ENCODE data around the gene ARHGAP23. TPM values are rescaled to one million over a fixed set of nuclear protein-coding genes. Genes with fewer than 3 reads are reported as not detected.

The ARHGAP23 gene
- total RNA-seq (152 and 190 TPM in 2 replicates), polyA plus RNA-seq (22.3 and 25.4 TPM in 2 replicates), polyA minus RNA-seq (42.0 and 76.2 TPM in 2 replicates), Bru-seq, nascent RNA (percentile 80 among the genes with signal in this experiment), BruChase-seq, experiment 1, labeled RNA remaining after a 6-hour chase (percentile 93 among the genes with signal in this experiment), BruChase-seq, experiment 2, labeled RNA remaining after a 2-hour chase (percentile 89 among the genes with signal in this experiment)
- 22.9 and 25.3 TPM in 2 replicates for polyA plus RNA-seq (2011; cell fraction: cytosol; rRNA removed)
- polyA plus RNA-seq (2011; cell fraction: nucleus; rRNA removed) = 53.1 and 59.2 TPM in 2 replicates
- 49.6 and 59.2 TPM in 2 replicates for polyA plus RNA-seq (2012)
- polyA minus RNA-seq (2011; cell fraction: cytosol; rRNA and poly(A)+ RNA removed) = 23.5 TPM
- polyA minus RNA-seq (2011; cell fraction: nucleus; rRNA and poly(A)+ RNA removed) = 63.5 and 75.4 TPM in 2 replicates
- long read RNA-seq, full-length matches to known transcripts = 4 of 109 reads
- long read RNA-seq, partial matches to known transcripts = 82 of 109 reads
- long read RNA-seq, other reads (novel, unspliced or antisense) = 23 of 109 reads

GRCh38 chr17:38428112-38428642 lies at the start of gene ARHGAP23:
Gene ARHGAP23, plus strand, starts transcription at chr17:38428464. Its CDS starts 22 bp downstream, at chr17:38428486.
- CTCF ChIA-PET = interaction anchor here (1.0 to 3.8 kb wide), 6 partner anchors 12 to 79 kb away, joined by 3 to 18 read pairs (median 3); no protein-coding TSS in a partner anchor
- H3K9me1 ChIP-seq (replicated peaks; ENCODE audit: control insufficient read depth, extremely low read depth, insufficient read depth, low read length) = no peaks in the 10 kb centered on the region

DNA sequence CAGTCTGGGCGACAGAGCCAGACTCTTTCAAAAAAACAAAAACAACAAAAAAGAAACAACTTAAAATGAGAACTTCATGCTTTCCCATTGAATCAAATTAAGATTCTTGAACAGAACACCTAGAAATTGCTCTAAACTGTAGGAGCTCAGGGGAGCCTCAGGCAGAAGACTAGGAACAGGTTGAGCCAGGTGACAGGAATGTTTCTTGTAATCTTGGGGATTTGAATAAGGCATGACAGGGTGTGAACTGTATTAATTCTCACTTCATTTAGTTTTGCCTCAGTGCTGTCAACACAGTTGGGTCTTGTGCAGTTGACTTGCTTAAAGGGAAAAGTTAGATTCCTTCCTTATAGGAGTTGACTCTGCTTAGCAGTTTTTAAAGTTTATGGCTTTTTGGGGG lies 48.8 kb upstream of the ARHGAP23 start:
- H3K9ac ChIP-seq (replicated peaks; ENCODE audit: extremely low read depth, insufficient read depth, low read length) = no peak overlapping the region
- no peaks in the 10 kb centered on the region for H3K36me3 ChIP-seq (ENCODE audit: control insufficient read depth in 2 of 2, extremely low read depth in 1 of 2, insufficient read depth in 2 of 2, low read length in 2 of 2)
- dilution Hi-C loops (cut with MboI; ENCODE audit: extremely low pct_ligation_motif_present, low sequenced_read_pairs) (no loop called here), intact Hi-C loops (cut with micrococcal nuclease) (no loop called here)
- no peaks in the 10 kb centered on the region for H3K9me1 ChIP-seq (replicated peaks; ENCODE audit: control insufficient read depth, extremely low read depth, insufficient read depth, low read length)
- BruUV-seq (replicated peaks) = no TSS peak
- no peaks in the 10 kb centered on the region for H3K27me3 ChIP-seq (ENCODE audit: control insufficient read depth in 2 of 2, insufficient read depth in 2 of 2, low read length in 2 of 2)
- no peak overlapping the region for H2AFZ ChIP-seq (ENCODE audit: low read depth, low read length)
- TF ChIP-seq POLR2AphosphoS5 (IDR thresholded peaks at IDR 0.05; ENCODE audit: insufficient read depth, low read depth, low read length) = no peak
- no peak for TF ChIP-seq FOS (IDR thresholded peaks at IDR 0.05; ENCODE audit: borderline replicate concordance, insufficient read depth, low read length)
- TF ChIP-seq EZH2 (IDR thresholded peaks at IDR 0.05; ENCODE audit: borderline replicate concordance, low read depth, low read length, severe bottlenecking) = no peak
- TF ChIP-seq GATA2 (IDR thresholded peaks at IDR 0.05; ENCODE audit: insufficient read depth, insufficient read length, low read depth, low read length) = no peak
- TF ChIP-seq CTCF (IDR thresholded peaks at IDR 0.05; ENCODE audit: extremely low read depth in 1 of 2, insufficient read depth in 1 of 2, low read depth in 1 of 2, low read length in 2 of 2) = no peak
- no peak for TF ChIP-seq MAX (IDR thresholded peaks at IDR 0.05; ENCODE audit: insufficient read depth, insufficient read length)
- no peak for TF ChIP-seq JUN (IDR thresholded peaks at IDR 0.05; ENCODE audit: borderline replicate concordance, insufficient read depth, insufficient read length, low read depth)
- TF ChIP-seq MYC (IDR thresholded peaks at IDR 0.05; ENCODE audit: low read depth, low read length) = no peak
- no peak for TF ChIP-seq POLR2A (IDR thresholded peaks at IDR 0.05; ENCODE audit: low read depth, low read length)
- CTCF ChIA-PET = interaction anchor here (1.1 to 3.9 kb wide), 2 partner anchors 26 to 30 kb away, joined by 6 to 13 read pairs; no protein-coding TSS in a partner anchor
- H3K79me2 ChIP-seq (ENCODE audit: control insufficient read depth, insufficient read depth, low read length) = no peaks in the 10 kb centered on the region
- H3K9me3 ChIP-seq (replicated peaks; ENCODE audit: control insufficient read depth, insufficient read depth, low read length) = no peaks in the 10 kb centered on the region
- no peaks in the 10 kb centered on the region for H3K4me1 ChIP-seq (ENCODE audit: control insufficient read depth, extremely low read depth, insufficient read depth, low read length)
- no peak overlapping the region for H3K4me3 ChIP-seq (replicated peaks in 1 of 3; ENCODE audit: insufficient read depth in 1 of 3, low read depth in 1 of 3, low read length in 3 of 3)
- no peaks in the 10 kb centered on the region for H4K20me1 ChIP-seq (replicated peaks; ENCODE audit: control insufficient read depth, extremely low read depth, insufficient read depth, low read length)
- no peak for FAIRE-seq
- H3K27ac ChIP-seq (ENCODE audit: insufficient read depth, low read depth, low read length) = no peak overlapping the region
- POLR2A ChIA-PET = no interaction called here
- H3K4me2 ChIP-seq (ENCODE audit: insufficient read depth, low read length) = no peak overlapping the region
- DNase-seq (ENCODE audit: low read depth, low spot score) = no peak

More at GRCh38 chr17:38428112-38428642, at the start of gene ARHGAP23:
- FAIRE-seq = no peak
- peaks cover 53% of the 10 kb centered on the region for H3K4me1 ChIP-seq (ENCODE audit: control insufficient read depth, extremely low read depth, insufficient read depth, low read length)
- H4K20me1 ChIP-seq (replicated peaks; ENCODE audit: control insufficient read depth, extremely low read depth, insufficient read depth, low read length) = peaks cover 5% of the 10 kb centered on the region
- intact Hi-C loops (cut with micrococcal nuclease) = no loop called here
- peak within 1 kb of the TSS; percentile 57 for H2AFZ ChIP-seq (ENCODE audit: low read depth, low read length)
- no peak for TF ChIP-seq FOS (IDR thresholded peaks at IDR 0.05; ENCODE audit: borderline replicate concordance, insufficient read depth, low read length)
- peak; percentile 40 for TF ChIP-seq POLR2AphosphoS5 (IDR thresholded peaks at IDR 0.05; ENCODE audit: insufficient read depth, low read depth, low read length)
- peak; percentile 52 for DNase-seq (ENCODE audit: low read depth, low spot score)
- peak within 1 kb of the TSS; percentile 63 to 81 (median 70) for H3K4me3 ChIP-seq (replicated peaks in 1 of 3; ENCODE audit: insufficient read depth in 1 of 3, low read depth in 1 of 3, low read length in 3 of 3)
- peak within 1 kb of the TSS; percentile 89 for H3K4me2 ChIP-seq (ENCODE audit: insufficient read depth, low read length)
- no TSS peak for BruUV-seq (replicated peaks)
- no peaks in the 10 kb centered on the region for H3K27me3 ChIP-seq (ENCODE audit: control insufficient read depth in 2 of 2, insufficient read depth in 2 of 2, low read length in 2 of 2)
- peaks cover 61% of the 10 kb centered on the region for H3K79me2 ChIP-seq (ENCODE audit: control insufficient read depth, insufficient read depth, low read length)
- H3K36me3 ChIP-seq (ENCODE audit: control insufficient read depth in 2 of 2, extremely low read depth in 1 of 2, insufficient read depth in 2 of 2, low read length in 2 of 2) = peaks cover 0 to 2% of the 10 kb centered on the region in 2 experiments
- H3K9me3 ChIP-seq (replicated peaks; ENCODE audit: control insufficient read depth, insufficient read depth, low read length) = no peaks in the 10 kb centered on the region
- peak within 1 kb of the TSS; percentile 68 for H3K9ac ChIP-seq (replicated peaks; ENCODE audit: extremely low read depth, insufficient read depth, low read length)
- peak within 1 kb of the TSS; percentile 70 for H3K27ac ChIP-seq (ENCODE audit: insufficient read depth, low read depth, low read length)
- dilution Hi-C loops (cut with MboI; ENCODE audit: extremely low pct_ligation_motif_present, low sequenced_read_pairs) = no loop called here
- POLR2A ChIA-PET = no interaction called here
